GM06990 (cell line): ENCODE results near the gene RBPJL.

Experiments used
- DNase-seq: peaks from one replicate; pipeline ENCODE4 v3.0.0-alpha.2; 2011; ENCODE audit not compliant: insufficient read length; ENCODE audit errors: extremely low read depth
- H3K27me3 ChIP-seq: replicated peaks from 2 replicates; pipeline ENCODE4 v1.6.0; 2011; ENCODE audit warnings: low read length; ENCODE audit not compliant: control insufficient read depth, insufficient read depth
- H3K36me3 ChIP-seq: 2 replicates; pipeline ENCODE4 v1.5.1; 2011; ENCODE audit warnings: low read length; ENCODE audit not compliant: control insufficient read depth, insufficient read depth
- H3K4me3 ChIP-seq: replicated peaks from 2 replicates; pipeline ENCODE4 v1.5.1; 2011; ENCODE audit warnings: low read depth, mild to moderate bottlenecking, control low read depth, low read length
- TF ChIP-seq, protein P1 (sequence below): IDR thresholded peaks from 2 replicates; pipeline ENCODE4 v1.5.1; 2011; ENCODE audit warnings: low read length, control low read depth, mild to moderate bottlenecking, inconsistent platforms; ENCODE audit not compliant: insufficient read depth, poor library complexity, severe bottlenecking

The RBPJL gene

DNA sequence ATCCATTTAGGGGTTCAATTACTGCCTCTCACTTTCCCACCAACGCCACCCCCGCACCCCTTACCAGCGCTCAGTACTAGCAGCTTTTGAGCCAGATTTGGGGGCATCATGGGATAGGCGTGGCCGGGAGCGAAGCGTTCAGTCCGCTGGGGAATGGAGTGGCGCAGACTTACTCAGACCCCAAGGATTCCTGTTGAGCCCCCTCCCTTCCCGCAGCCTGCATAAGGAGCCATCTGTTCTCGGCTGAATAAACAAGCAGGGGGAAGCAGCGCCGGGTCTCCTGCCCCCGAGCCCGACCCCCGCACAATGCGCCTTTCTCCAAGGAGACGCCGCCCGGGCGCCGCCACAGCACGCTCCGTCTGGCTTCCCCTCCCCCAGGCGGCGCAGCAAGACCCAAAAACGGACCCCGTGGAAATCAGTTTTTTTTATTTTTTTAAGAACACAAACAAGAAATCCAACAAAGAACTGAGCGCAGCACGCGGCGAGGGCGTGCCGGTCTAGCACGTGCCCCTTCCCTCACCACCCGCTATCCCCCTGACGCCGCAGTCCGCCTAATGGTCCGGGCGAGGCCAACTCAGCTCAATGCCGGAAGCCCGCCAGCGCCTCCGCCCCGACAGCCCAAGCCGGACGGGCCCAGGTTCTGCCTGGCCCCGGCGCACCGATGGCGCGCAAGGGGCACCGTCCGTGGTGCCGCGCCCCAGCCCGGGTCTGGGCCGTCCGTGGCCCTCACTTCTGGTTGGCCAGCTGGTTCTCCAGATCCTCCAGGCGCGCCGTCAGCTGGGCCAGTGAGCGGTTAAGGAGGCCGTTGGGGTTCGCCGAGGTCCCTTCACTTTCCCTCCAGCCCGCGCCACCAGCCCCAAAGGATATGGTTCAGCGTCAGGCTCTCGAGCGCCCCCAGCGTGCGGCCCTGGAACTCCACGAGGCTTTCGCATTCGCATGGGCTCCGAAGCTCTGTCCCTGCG, 13.3 kb upstream of the RBPJL start:
- DNase-seq: peak; percentile 65
- H3K4me3 ChIP-seq: peak overlapping the region; percentile 45
- TF ChIP-seq, protein P1, sequence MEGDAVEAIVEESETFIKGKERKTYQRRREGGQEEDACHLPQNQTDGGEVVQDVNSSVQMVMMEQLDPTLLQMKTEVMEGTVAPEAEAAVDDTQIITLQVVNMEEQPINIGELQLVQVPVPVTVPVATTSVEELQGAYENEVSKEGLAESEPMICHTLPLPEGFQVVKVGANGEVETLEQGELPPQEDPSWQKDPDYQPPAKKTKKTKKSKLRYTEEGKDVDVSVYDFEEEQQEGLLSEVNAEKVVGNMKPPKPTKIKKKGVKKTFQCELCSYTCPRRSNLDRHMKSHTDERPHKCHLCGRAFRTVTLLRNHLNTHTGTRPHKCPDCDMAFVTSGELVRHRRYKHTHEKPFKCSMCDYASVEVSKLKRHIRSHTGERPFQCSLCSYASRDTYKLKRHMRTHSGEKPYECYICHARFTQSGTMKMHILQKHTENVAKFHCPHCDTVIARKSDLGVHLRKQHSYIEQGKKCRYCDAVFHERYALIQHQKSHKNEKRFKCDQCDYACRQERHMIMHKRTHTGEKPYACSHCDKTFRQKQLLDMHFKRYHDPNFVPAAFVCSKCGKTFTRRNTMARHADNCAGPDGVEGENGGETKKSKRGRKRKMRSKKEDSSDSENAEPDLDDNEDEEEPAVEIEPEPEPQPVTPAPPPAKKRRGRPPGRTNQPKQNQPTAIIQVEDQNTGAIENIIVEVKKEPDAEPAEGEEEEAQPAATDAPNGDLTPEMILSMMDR: peak; percentile 96
- H3K27me3 ChIP-seq: no peaks in the 10 kb centered on the region
- no peaks in the 10 kb centered on the region for H3K36me3 ChIP-seq

DNA sequence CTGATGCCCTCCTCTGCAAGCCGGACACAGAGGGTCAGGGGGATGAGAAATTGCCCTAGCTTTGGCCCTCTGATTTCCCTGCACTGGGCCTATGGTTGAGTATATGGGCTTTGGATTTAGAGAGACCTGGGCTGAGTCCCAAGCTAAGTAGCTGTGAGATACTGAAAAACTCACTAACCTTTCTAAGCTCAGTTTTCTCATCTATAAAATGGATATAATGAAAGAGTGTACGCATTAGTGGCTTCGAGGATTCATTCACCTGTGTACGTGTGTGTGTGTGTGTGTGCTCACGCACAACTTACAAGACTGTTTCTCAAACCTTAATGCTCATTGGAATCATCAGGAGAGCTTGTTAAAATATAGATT, 12.7 kb upstream of the RBPJL start:
- Histone ChIP-seq H3K27me3 (no peaks in the 10 kb centered on the region), H3K4me3 (no peak overlapping the region), H3K36me3 (no peaks in the 10 kb centered on the region)
- no peak for DNase-seq
- TF ChIP-seq, protein P1: no peak

DNA sequence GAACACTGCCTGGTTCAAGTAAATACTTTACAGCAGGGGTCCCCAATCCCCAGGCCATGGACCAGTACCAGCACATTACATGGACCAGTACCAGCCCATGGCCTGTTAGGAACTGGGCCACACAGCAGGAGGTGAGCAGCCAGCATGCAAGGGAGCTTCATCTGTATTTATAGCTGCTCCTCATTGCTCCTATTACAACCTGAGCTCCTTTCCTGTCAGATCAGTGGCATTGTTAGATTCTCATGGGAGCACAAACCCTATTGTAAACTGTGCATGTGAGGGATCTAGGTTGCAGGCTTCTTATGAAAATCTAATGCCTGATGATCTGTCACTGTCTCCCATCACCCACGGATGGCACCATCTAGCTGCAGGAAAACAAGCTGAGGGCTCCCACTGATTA, 12.0 kb upstream of the RBPJL start:
- H3K36me3 ChIP-seq: no peaks in the 10 kb centered on the region
- no peaks in the 10 kb centered on the region for H3K27me3 ChIP-seq
- no peak overlapping the region for H3K4me3 ChIP-seq
- DNase-seq: no peak
- TF ChIP-seq, protein P1: no peak

DNA sequence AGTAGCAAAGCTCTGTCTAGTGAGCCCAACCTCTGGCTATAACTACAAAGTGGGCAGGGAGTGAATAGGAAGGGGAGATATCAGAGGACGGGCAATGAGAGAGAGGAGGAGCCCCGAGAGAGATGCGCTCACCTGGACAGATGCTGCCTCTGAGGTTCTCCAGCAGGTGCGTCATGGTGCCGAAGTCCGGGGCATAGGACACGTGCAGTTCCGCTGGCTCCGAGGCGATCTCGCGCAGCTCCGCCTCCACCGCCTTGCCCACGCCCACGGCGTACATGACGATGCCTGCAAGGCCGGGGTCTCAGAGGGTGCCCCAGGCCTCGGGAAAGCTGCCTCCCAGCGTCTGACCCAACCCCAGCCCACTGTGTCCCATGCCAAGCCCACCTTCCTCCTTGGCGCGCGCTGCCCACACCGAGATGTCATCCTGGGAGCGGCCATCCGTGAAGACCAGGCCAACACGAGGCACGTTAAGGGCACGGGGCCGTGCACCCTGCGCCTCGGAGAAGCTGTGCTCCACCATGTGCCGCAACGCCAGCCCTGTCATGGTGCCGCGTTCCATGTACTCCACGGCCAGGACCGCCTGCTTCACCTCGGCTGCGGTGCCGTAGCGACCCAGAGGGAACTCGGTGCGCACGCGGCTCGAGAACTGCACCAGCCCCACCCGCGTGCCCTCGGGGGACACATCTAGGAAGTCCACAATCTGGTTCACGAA, 8.7 kb upstream of the RBPJL start:
- Histone ChIP-seq H3K4me3 (no peak overlapping the region), H3K36me3 (no peaks in the 10 kb centered on the region), H3K27me3 (no peaks in the 10 kb centered on the region)
- DNase-seq: no peak
- TF ChIP-seq, protein P1: no peak

DNA sequence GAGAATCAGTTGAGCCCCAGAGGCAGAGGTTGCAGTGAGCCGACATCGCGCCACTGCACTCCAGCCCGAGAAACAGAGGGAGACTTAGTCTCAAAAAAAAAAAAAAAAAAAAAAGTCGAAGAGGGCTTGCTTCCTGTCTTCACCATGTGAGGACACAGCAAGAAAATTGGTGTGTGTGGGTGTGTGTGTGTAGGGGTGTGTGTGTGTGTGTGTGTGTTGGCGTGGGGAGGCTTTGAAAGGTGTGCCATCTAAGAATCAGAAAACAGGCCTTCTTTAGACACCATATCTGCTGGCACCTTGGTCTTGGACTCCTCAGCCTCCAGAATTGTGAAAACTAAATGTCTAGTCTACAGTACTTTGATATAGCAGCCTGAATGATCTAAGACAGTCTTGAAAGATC, 6.9 kb upstream of the RBPJL start:
- TF ChIP-seq, protein P1: no peak

More for the DNA sequence above, 6.9 kb upstream of the RBPJL start:
- no peaks in the 10 kb centered on the region for H3K36me3 ChIP-seq
- no peaks in the 10 kb centered on the region for H3K27me3 ChIP-seq
- no peak for DNase-seq
- no peak overlapping the region for H3K4me3 ChIP-seq
